BLaER1 (cell line): ENCODE data around the gene D2HGDH.

ENCODE experiments used
- H3K27ac ChIP-seq: shearing (Covaris generic); formaldehyde crosslinking; 2 replicates; pipeline ENCODE4 v1.8.1; 2022
- H3K27me3 ChIP-seq: shearing (Covaris generic); formaldehyde crosslinking; 2 replicates; pipeline ENCODE4 v1.8.1; 2022
- H3K36me3 ChIP-seq: shearing (Covaris generic); formaldehyde crosslinking; 2 replicates; pipeline ENCODE4 v1.8.1; 2022
- H3K4me1 ChIP-seq: shearing (Covaris generic); formaldehyde crosslinking; 2 replicates; pipeline ENCODE4 v1.8.1; 2022
- H3K4me2 ChIP-seq: shearing (Covaris generic); formaldehyde crosslinking; 2 replicates; pipeline ENCODE4 v1.8.1; 2022
- H3K4me3 ChIP-seq: shearing (Covaris generic); formaldehyde crosslinking; 2 replicates; pipeline ENCODE4 v1.8.1; 2022
- H3K9ac ChIP-seq: shearing (Covaris generic); formaldehyde crosslinking; 2 replicates; pipeline ENCODE4 v1.8.1; 2022
- H3K9me3 ChIP-seq: shearing (Covaris generic); formaldehyde crosslinking; 2 replicates; pipeline ENCODE4 v1.8.1; 2022
- H4K20me1 ChIP-seq: shearing (Covaris generic); formaldehyde crosslinking; 2 replicates; pipeline ENCODE4 v1.8.1; 2022
- Cebpa-rat ChIP-seq: shearing (Covaris generic); IDR thresholded peaks from 2 replicates; pipeline ENCODE4 v1.8.1; 2022

D2HGDH gene

GRCh38 chr2:241744028-241744754 is 9.8 kb downstream of the D2HGDH start:
- peak overlapping the region; percentile 15; the same call in 1 of the 2 replicates for H3K4me3 ChIP-seq
- H3K9ac ChIP-seq: peak overlapping the region; percentile 57
- H3K27ac ChIP-seq: peak overlapping the region; percentile 49
- peak overlapping the region; percentile 92 for H3K4me2 ChIP-seq
- peaks cover 9% of the 10 kb centered on the region; the same call in 1 of the 2 replicates for H3K9me3 ChIP-seq
- no peaks in the 10 kb centered on the region for H3K27me3 ChIP-seq
- peaks cover 58% of the 10 kb centered on the region for H4K20me1 ChIP-seq
- H3K36me3 ChIP-seq: peaks cover 44% of the 10 kb centered on the region
- no peak for TF ChIP-seq Cebpa-rat
- peaks cover 81% of the 10 kb centered on the region for H3K4me1 ChIP-seq

GRCh38 chr2:241745276-241745675 is 10.8 kb downstream of the D2HGDH start:
- Histone ChIP-seq H3K36me3 (peaks cover 44% of the 10 kb centered on the region), H3K4me1 (peaks cover 81% of the 10 kb centered on the region), H3K27me3 (no peaks in the 10 kb centered on the region), H4K20me1 (peaks cover 48% of the 10 kb centered on the region), H3K4me2 (peak overlapping the region; percentile 92), H3K27ac (peak overlapping the region; percentile 49), H3K9me3 (peaks cover 9% of the 10 kb centered on the region; the same call in 1 of the 2 replicates), H3K4me3 (no peak overlapping the region), H3K9ac (peak overlapping the region; percentile 25; the same call in 1 of the 2 replicates)
- TF ChIP-seq Cebpa-rat: peak; percentile 61

DNA sequence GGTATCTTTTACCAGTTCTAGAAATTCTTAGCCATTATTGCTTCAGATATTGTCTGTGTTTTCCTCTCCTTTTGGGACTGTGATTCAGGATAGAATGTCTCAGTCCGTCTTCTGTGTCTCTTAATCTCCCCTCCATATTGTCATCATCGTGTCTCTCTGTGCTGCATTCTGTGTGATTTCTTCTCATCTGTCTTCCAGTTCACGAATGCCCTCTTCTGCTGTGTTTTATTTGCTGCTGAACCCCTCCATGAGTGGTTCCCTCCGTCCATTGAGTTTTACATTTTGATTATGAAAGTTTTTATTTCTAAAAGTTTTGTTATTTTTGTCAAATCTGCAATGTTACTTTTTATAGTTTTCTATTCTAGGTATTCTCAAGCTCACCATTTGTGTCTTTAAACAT is 11.7 kb downstream of the D2HGDH start:
- Histone ChIP-seq H3K4me2 (peak overlapping the region; percentile 92), H3K27ac (peak overlapping the region; percentile 49; the same call in 1 of the 2 replicates), H4K20me1 (peaks cover 39% of the 10 kb centered on the region), H3K36me3 (peaks cover 48% of the 10 kb centered on the region), H3K9ac (no peak overlapping the region), H3K4me1 (peaks cover 81% of the 10 kb centered on the region), H3K4me3 (no peak overlapping the region), H3K27me3 (no peaks in the 10 kb centered on the region), H3K9me3 (peaks cover 9% of the 10 kb centered on the region; the same call in 1 of the 2 replicates)
- no peak for TF ChIP-seq Cebpa-rat

DNA sequence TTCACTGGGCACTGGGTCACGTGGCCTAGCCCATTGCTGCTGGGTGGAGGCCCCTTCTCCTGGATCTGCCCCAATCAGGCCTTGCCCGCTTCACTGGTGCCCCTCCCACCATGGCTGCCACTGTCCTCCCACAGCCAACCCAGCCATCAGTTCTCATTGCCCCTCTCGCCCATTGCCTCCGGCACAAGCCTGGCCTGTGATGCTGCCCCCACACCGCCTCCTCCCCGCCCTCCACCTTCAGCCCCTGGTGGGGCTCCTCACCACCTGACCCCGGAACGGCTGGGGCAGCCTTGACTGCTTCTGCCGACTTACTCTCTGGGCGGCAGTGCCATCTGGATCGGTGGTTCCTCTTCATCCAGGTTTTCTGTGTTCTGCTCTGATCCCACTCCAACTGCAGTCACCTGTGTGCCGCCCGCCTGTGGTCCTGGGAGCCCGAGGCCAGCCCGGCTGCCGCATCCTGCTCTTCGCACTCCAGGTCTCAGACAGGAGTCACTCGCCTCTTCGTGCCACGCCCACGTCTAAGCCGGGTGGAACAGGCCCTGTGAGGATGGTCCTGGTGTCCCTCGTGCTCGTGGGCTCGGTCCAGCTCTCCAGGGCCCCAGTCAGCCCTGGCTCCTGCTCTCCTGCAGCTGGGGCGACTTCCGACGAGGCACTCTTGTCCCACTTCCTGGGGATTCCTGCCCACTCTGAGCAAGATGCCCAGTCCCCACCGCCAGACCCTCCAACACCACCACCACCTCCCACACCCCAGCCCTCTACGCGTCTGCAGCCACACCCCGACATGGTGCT is 14.2 kb downstream of the D2HGDH start:
- H3K27ac ChIP-seq: no peak overlapping the region
- peaks cover 70% of the 10 kb centered on the region for H3K4me1 ChIP-seq
- H3K36me3 ChIP-seq: peaks cover 70% of the 10 kb centered on the region
- H4K20me1 ChIP-seq: peaks cover 14% of the 10 kb centered on the region
- H3K9ac ChIP-seq: no peak overlapping the region
- H3K4me3 ChIP-seq: no peak overlapping the region
- H3K27me3 ChIP-seq: no peaks in the 10 kb centered on the region
- peaks cover 9% of the 10 kb centered on the region; the same call in 1 of the 2 replicates for H3K9me3 ChIP-seq
- H3K4me2 ChIP-seq: no peak overlapping the region
- no peak for TF ChIP-seq Cebpa-rat

DNA sequence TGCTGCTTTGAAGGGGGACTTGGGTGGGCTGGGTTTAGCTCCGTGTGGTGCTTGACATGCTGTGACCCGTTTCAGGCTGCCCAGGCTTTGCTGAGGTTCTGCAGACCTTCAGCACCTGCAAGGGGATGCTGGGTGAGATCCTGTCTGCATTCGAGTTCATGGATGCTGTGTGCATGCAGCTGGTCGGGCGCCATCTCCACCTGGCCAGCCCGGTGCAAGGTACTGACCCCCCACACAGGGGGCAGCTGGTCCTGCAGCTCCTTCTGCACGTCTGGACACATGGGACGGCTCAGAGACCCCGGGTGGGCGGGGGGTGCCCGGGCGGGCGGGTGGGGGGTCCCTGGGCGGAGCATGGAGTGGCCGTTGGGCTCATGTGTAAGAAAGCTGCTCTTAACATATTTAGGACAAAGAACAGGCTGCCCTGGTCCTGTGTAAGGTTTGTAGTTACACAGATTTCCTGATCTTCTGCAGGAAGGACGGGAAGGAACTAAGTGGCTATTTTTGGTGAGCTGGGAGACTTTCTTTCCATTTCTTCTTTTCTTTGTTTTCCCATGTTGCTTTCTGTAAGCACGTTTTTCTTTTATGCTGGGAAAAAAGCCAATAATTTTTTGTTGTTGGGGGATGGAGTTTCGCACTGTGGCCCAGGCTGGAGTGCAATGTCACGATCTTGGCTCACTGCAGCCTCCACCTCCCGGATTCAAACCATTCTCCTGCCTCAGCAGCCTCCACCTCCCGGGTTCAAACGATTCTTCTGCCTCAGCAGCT is 15.8 kb downstream of the D2HGDH start:
- Histone ChIP-seq H4K20me1 (no peaks in the 10 kb centered on the region), H3K4me3 (peak overlapping the region; percentile 38), H3K9ac (peak overlapping the region; percentile 61), H3K27me3 (no peaks in the 10 kb centered on the region), H3K4me2 (peak overlapping the region; percentile 79), H3K27ac (peak overlapping the region; percentile 70), H3K4me1 (peaks cover 55% of the 10 kb centered on the region), H3K36me3 (peaks cover 75% of the 10 kb centered on the region), H3K9me3 (peaks cover 9% of the 10 kb centered on the region; the same call in 1 of the 2 replicates)
- no peak for TF ChIP-seq Cebpa-rat

GRCh38 chr2:241751152-241751551 is 16.7 kb downstream of the D2HGDH start:
- no peak overlapping the region for H3K4me3 ChIP-seq
- H3K36me3 ChIP-seq: peaks cover 82% of the 10 kb centered on the region
- peak overlapping the region; percentile 61 for H3K9ac ChIP-seq
- H3K4me1 ChIP-seq: peaks cover 46% of the 10 kb centered on the region
- H3K27ac ChIP-seq: peak overlapping the region; percentile 70
- H3K4me2 ChIP-seq: peak overlapping the region; percentile 79
- H3K27me3 ChIP-seq: no peaks in the 10 kb centered on the region
- no peaks in the 10 kb centered on the region for H4K20me1 ChIP-seq
- TF ChIP-seq Cebpa-rat: no peak
- peaks cover 9% of the 10 kb centered on the region; the same call in 1 of the 2 replicates for H3K9me3 ChIP-seq

- no peaks in the 10 kb centered on the region for H4K20me1 ChIP-seq
- H3K27me3 ChIP-seq: no peaks in the 10 kb centered on the region
- H3K36me3 ChIP-seq: peaks cover 82% of the 10 kb centered on the region
- H3K9me3 ChIP-seq: peaks cover 9% of the 10 kb centered on the region; the same call in 1 of the 2 replicates
- H3K4me3 ChIP-seq: no peak overlapping the region
- H3K4me2 ChIP-seq: peak overlapping the region; percentile 79
- H3K9ac ChIP-seq: no peak overlapping the region
- no peak for TF ChIP-seq Cebpa-rat
- H3K4me1 ChIP-seq: peaks cover 40% of the 10 kb centered on the region
- H3K27ac ChIP-seq: peak overlapping the region; percentile 70
Observed at GRCh38 chr2:241751776-241752175, 17.3 kb downstream of the D2HGDH start.

GRCh38 chr2:241752253-241752652 is 17.8 kb downstream of the D2HGDH start:
- no peaks in the 10 kb centered on the region for H4K20me1 ChIP-seq
- peak overlapping the region; percentile 70; the same call in 1 of the 2 replicates for H3K27ac ChIP-seq
- H3K27me3 ChIP-seq: no peaks in the 10 kb centered on the region
- H3K4me2 ChIP-seq: peak overlapping the region; percentile 79
- peaks cover 6% of the 10 kb centered on the region; the same call in 1 of the 2 replicates for H3K9me3 ChIP-seq
- no peak overlapping the region for H3K9ac ChIP-seq
- no peak for TF ChIP-seq Cebpa-rat
- peaks cover 37% of the 10 kb centered on the region for H3K4me1 ChIP-seq
- H3K36me3 ChIP-seq: peaks cover 82% of the 10 kb centered on the region
- no peak overlapping the region for H3K4me3 ChIP-seq

GRCh38 chr2:241752689-241753276 is 18.4 kb downstream of the D2HGDH start:
- Histone ChIP-seq H3K27ac (0 out of 2 replicates have a peak overlapping the region, but pooled peaks have one; percentile 70), H3K4me2 (peak overlapping the region; percentile 79), H3K9ac (no peak overlapping the region; the same call in 1 of the 2 replicates), H3K27me3 (no peaks in the 10 kb centered on the region), H3K9me3 (peaks cover 1% of the 10 kb centered on the region; the same call in 1 of the 2 replicates), H3K4me1 (peaks cover 37% of the 10 kb centered on the region), H3K4me3 (no peak overlapping the region), H4K20me1 (no peaks in the 10 kb centered on the region), H3K36me3 (peaks cover 81% of the 10 kb centered on the region)
- no peak for TF ChIP-seq Cebpa-rat
